ENCODE data around the gene FBXL17. TPM values are rescaled to one million over a fixed set of nuclear protein-coding genes. Genes with fewer than 3 reads are reported as not detected.

The FBXL17 gene
- polyA plus RNA-seq, 3 donors from 2014 or later = 2.8 to 8.5 (median 5.6) TPM

DNA sequence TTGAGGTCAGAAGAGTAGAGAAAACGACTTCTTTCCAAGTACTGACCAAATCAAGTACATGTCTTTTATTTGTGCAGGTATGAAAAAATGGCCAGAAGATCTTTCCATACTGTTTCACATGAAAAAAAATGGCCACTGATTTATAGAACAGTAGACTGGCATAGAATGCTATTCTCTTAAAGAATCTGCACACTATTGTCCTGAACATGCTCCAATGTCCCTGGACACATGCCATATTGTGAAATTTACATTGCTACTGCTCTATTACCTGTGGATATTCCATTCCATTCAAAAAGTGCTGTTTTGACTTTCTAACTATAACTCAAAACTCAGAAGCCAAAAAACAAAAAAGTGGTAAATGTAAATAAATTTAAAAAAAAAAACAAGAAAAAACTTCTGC is 60.6 kb downstream of the FBXL17 start:
- Mint-ChIP-seq H3K27me3 (ENCODE audit: low read depth in 3 of 3) (peaks cover 0 to 1% (median 0%) of the 10 kb centered on the region in 3 donors), H3K36me3 (peaks cover 10 to 19% (median 16%) of the 10 kb centered on the region in 3 donors), H3K4me3 (no peak overlapping the region), H3K27ac (no peak overlapping the region), H3K4me1 (peaks cover 2 to 10% of the 10 kb centered on the region in 2 donors), H3K9me3 (no peaks in the 10 kb centered on the region)
- DNase-seq = no peak

DNA sequence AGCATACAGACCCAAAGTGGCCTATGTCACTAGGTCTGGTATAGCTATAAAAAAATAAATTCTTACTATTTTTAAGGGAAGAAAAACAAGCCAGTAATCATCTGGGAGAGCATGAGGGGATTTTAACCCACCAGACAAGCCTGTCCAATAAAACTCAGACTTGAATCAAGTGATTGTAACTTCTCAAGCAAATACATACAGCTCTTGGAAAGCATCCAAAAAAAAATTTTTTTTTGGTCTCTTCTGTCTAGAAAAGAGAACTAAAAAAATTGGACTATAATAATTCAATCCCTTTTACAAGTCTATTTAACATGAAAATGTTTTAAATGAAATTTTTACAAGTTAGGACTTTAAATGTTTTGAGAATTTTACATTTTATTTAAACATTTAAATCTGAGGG is 61.7 kb downstream of the FBXL17 start:
- Mint-ChIP-seq H3K4me3 (no peak overlapping the region), H3K27me3 (ENCODE audit: low read depth in 3 of 3) (peaks cover 0 to 1% (median 0%) of the 10 kb centered on the region in 3 donors), H3K4me1 (no peaks in the 10 kb centered on the region), H3K9me3 (no peaks in the 10 kb centered on the region), H3K27ac (no peak overlapping the region), H3K36me3 (peaks cover 5 to 10% (median 8%) of the 10 kb centered on the region in 3 donors)
- DNase-seq = no peak

DNA sequence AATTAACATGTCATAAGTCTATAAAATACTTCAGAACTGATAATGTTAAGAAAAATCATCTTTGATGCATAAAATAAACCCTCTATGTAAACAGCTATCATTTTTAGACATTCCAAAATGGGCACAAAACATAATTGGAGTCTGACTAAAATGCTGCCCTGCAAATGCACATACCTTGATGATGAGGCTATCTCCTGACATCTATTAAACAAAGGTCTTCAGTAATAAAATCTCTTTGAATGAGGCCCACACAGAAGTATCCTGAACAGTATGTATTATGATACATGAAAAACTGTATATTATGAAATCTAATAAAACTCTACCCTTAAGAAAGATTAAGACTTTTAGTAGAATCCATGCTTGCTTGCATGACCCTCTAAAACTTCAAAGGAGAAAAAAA is 66.1 kb downstream of the FBXL17 start:
- DNase-seq = no peak
- Mint-ChIP-seq H3K36me3 (peaks cover 0 to 4% (median 0%) of the 10 kb centered on the region in 3 donors), H3K4me1 (peaks cover 0 to 4% of the 10 kb centered on the region in 2 donors), H3K9me3 (no peaks in the 10 kb centered on the region), H3K4me3 (no peak overlapping the region), H3K27me3 (ENCODE audit: low read depth in 3 of 3) (no peaks in the 10 kb centered on the region), H3K27ac (peak overlapping the region in 1 of 6 donors; percentile 67)

DNA sequence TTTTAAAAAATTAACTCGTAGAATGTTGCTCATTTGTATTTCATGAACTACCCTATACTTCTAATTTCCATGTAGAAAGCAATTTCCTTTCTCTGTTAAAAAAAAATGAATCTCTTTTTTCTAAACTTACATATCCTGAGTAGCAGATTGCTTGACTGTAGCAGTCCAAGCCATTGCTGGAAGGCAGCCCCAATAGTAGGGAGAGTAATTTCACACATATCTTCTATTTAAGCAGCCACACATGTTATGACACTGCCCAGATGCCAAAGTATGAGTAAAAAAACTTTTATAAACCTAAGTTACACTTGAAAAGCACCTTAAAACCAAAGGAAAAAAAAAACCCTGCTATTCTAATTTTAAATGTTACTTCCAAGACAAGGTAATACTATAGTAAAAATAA is 69.6 kb downstream of the FBXL17 start:
- H3K27me3 Mint-ChIP-seq (ENCODE audit: low read depth in 3 of 3) = no peaks in the 10 kb centered on the region
- peaks cover 0 to 4% of the 10 kb centered on the region in 2 donors for H3K4me1 Mint-ChIP-seq
- no peak overlapping the region for H3K4me3 Mint-ChIP-seq
- DNase-seq = no peak
- H3K27ac Mint-ChIP-seq = no peak overlapping the region
- no peaks in the 10 kb centered on the region for H3K36me3 Mint-ChIP-seq
- H3K9me3 Mint-ChIP-seq = no peaks in the 10 kb centered on the region

DNA sequence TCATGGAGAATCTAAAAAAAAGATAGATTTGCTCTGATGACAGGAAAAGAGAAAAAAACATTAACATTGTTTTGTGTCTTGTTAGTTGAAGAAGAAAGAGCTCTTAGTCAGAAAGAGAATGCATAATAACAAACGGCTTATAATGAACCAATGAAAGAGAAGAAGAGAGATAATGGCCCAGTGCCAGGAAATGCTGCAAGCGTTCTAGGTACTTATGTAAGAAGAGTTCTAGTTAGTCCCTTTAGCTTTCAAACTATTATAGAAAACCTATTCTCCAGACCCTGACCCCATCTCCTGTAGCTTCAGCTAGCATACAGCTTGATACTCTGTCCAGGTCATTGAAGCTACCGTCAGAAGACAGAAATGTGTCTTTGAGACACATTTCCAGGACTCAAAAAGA is 70.2 kb downstream of the FBXL17 start:
- no peak for DNase-seq
- Mint-ChIP-seq H3K36me3 (no peaks in the 10 kb centered on the region), H3K4me1 (peaks cover 0 to 4% of the 10 kb centered on the region in 2 donors)

DNA sequence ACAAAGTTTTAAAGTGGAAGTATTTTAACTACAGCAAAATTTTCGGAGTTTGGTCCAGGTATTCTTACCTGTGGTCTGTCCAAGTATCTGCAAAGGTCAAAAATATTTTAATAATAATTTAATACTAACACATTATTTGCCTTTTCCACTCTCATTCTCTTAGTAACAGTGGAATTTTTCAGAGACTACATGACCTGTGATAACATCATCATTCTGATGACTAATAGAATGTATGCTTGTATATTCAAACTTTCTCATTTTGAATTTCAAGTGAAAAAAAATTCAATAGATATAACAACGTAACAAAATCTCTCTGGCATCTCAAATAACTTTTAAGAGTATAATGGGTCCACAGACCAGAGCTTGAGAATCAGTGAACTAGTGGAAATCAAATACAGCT is 78.3 kb downstream of the FBXL17 start:
- H3K9me3 Mint-ChIP-seq = no peaks in the 10 kb centered on the region
- DNase-seq = no peak
- peaks cover 2 to 16% of the 10 kb centered on the region in 2 donors for H3K4me1 Mint-ChIP-seq
- no peaks in the 10 kb centered on the region for H3K36me3 Mint-ChIP-seq
- H3K4me3 Mint-ChIP-seq = no peak overlapping the region
- H3K27ac Mint-ChIP-seq = no peak overlapping the region
- H3K27me3 Mint-ChIP-seq (ENCODE audit: low read depth in 3 of 3) = no peaks in the 10 kb centered on the region

More for the DNA sequence above, 70.2 kb downstream of the FBXL17 start:
- H3K27me3 Mint-ChIP-seq (ENCODE audit: low read depth in 3 of 3) = no peaks in the 10 kb centered on the region
- no peak overlapping the region for H3K27ac Mint-ChIP-seq
- H3K9me3 Mint-ChIP-seq = no peaks in the 10 kb centered on the region
- no peak overlapping the region for H3K4me3 Mint-ChIP-seq

DNA sequence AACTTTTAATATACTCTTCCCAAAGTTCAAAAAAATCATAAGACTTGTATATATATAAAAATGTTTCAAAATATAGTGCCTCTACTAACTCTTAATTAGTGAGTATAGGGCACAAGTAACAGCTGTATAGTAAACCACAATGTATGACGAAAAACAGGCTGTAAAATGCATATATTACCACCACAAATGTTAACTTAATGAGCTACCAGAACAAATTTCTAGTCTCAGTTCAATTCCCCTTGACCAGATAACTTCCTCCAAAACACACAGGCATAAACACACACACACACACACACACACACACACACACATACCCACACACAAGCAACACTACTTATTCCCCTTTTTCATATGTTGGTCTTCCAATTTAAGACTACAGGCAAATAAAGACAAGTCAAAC is 78.8 kb downstream of the FBXL17 start:
- Mint-ChIP-seq H3K27ac (no peak overlapping the region), H3K27me3 (ENCODE audit: low read depth in 3 of 3) (no peaks in the 10 kb centered on the region), H3K36me3 (no peaks in the 10 kb centered on the region), H3K4me3 (no peak overlapping the region), H3K4me1 (peaks cover 5 to 22% of the 10 kb centered on the region in 2 donors), H3K9me3 (no peaks in the 10 kb centered on the region)
- no peak for DNase-seq

DNA sequence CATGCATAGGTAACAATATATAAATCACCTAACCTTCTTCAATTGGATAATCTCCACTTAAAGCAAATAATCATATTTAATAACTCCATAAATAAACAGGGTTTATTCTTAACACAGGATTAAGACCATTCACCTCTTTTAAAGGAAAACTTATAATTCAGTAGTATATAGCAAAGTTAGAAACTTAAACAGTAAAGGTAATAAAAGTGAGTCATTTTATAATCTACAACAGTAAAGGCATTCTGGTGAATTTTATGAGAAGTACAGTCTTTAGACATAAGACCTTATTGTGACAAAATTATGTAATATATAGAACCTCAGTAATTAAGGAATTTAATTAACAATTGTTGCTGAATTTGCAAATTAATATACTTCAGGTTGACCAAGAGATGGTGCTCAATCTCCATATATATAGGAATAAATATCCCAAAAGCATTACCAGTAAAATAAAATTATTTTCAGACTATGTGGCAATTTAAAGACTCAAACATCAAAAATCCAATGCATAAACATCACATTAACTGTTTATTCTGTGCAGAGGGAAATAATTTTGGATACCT is 84.8 kb downstream of the FBXL17 start:
- Mint-ChIP-seq H3K4me3 (no peak overlapping the region), H3K4me1 (peaks cover 4 to 12% of the 10 kb centered on the region in 2 donors), H3K9me3 (no peaks in the 10 kb centered on the region), H3K27ac (no peak overlapping the region), H3K36me3 (peaks cover 0 to 3% (median 3%) of the 10 kb centered on the region in 3 donors), H3K27me3 (ENCODE audit: low read depth in 3 of 3) (no peaks in the 10 kb centered on the region)
- DNase-seq = no peak

DNA sequence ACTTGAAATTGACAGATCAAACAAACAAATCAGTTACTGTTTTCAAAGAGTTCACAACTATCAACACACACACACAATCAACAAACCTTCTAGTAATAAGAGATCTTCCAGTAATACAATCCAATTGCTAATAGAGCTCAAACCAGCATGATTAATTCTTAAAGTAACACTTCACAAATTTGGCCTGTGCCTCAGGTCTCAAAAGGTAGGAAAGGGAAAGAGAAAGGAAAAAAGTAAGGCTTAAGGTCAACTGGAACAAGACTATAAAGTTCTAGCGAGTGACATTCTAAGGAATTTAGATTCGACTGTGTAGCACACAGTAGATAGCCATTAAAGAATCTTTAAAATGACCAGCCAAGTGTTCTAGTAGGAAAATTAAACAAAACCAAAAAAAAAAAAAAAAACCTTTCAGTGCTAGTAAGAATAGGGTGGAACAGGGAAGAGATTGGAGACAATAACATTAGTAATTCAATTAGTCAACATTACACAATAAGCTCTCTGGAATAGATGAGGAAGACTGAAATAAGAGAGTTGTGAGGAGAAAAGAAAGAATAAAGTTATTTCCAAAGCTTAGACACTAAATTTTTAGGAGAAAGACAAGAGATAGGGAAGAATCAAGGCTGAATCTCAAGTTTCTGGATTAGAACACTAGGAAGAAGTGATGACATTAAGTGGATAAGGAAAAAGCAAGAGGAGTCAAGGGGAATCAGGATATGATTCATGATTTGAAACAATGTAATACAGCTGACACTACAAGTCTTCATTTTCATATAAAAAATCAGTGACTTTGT is 86.1 kb downstream of the FBXL17 start:
- H3K27ac Mint-ChIP-seq = no peak overlapping the region
- peaks cover 0 to 3% (median 3%) of the 10 kb centered on the region in 3 donors for H3K36me3 Mint-ChIP-seq
- no peak for DNase-seq
- no peaks in the 10 kb centered on the region for H3K27me3 Mint-ChIP-seq (ENCODE audit: low read depth in 3 of 3)
- H3K4me3 Mint-ChIP-seq = no peak overlapping the region
- H3K9me3 Mint-ChIP-seq = no peaks in the 10 kb centered on the region
- peaks cover 4 to 12% of the 10 kb centered on the region in 2 donors for H3K4me1 Mint-ChIP-seq

DNA sequence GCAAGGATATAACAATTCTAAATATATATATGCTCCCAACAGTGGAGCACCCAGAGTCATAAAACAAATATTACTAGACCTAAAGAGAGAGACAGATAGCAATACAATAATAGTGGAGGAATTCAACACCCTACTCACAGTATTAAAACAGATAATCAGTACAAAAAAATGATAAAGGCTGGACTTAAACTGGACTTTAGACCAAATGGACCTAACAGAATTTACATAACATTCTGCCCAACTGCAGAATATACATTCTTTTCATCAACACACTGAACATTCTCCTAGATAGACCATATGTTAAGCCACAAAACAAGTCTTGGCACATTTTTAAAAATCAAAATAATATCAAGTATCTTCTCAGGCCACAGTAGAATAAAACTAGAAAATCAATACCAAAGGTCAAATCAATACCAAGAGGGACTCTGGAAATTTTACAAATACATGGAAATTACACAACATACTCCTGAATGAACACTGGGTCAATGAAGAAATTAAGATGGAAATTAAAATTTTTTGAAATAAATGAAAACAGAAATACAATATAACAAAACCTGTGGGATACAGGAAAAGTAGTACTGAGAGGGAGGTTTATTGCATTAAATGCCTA is 100.8 kb downstream of the FBXL17 start:
- no peaks in the 10 kb centered on the region for H3K27me3 Mint-ChIP-seq (ENCODE audit: low read depth in 3 of 3)
- peaks cover 19 to 43% of the 10 kb centered on the region in 2 donors for H3K4me1 Mint-ChIP-seq
- peaks cover 16 to 28% (median 27%) of the 10 kb centered on the region in 3 donors for H3K36me3 Mint-ChIP-seq
- DNase-seq = no peak
- H3K4me3 Mint-ChIP-seq = no peak overlapping the region
- H3K27ac Mint-ChIP-seq = no peak overlapping the region
- H3K9me3 Mint-ChIP-seq = peaks cover 5 to 15% (median 7%) of the 10 kb centered on the region in 6 donors

DNA sequence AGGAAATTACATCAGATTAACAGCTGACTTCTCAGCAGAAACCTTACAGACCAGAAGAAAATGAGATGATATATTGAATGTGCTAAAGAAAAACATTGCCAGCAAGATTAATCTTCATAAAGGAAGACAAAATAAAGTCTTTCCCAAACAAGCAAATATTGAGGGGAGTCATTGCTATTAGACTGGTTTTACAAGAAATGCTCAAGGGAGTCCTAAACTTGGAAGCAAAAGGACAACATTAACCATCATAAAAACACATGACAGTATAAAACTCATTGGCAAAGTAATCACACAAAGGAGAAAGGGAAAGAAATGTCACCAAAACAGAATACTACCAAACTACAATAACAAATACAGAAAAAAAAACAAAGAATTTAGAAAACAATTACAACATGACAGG is 101.7 kb downstream of the FBXL17 start:
- no peak overlapping the region for H3K27ac Mint-ChIP-seq
- H3K9me3 Mint-ChIP-seq = peaks cover 5 to 15% (median 7%) of the 10 kb centered on the region in 6 donors
- no peak for DNase-seq
- H3K4me1 Mint-ChIP-seq = peaks cover 20 to 49% of the 10 kb centered on the region in 2 donors
- no peaks in the 10 kb centered on the region for H3K27me3 Mint-ChIP-seq (ENCODE audit: low read depth in 3 of 3)
- peaks cover 16 to 24% (median 23%) of the 10 kb centered on the region in 3 donors for H3K36me3 Mint-ChIP-seq
- H3K4me3 Mint-ChIP-seq = no peak overlapping the region

DNA sequence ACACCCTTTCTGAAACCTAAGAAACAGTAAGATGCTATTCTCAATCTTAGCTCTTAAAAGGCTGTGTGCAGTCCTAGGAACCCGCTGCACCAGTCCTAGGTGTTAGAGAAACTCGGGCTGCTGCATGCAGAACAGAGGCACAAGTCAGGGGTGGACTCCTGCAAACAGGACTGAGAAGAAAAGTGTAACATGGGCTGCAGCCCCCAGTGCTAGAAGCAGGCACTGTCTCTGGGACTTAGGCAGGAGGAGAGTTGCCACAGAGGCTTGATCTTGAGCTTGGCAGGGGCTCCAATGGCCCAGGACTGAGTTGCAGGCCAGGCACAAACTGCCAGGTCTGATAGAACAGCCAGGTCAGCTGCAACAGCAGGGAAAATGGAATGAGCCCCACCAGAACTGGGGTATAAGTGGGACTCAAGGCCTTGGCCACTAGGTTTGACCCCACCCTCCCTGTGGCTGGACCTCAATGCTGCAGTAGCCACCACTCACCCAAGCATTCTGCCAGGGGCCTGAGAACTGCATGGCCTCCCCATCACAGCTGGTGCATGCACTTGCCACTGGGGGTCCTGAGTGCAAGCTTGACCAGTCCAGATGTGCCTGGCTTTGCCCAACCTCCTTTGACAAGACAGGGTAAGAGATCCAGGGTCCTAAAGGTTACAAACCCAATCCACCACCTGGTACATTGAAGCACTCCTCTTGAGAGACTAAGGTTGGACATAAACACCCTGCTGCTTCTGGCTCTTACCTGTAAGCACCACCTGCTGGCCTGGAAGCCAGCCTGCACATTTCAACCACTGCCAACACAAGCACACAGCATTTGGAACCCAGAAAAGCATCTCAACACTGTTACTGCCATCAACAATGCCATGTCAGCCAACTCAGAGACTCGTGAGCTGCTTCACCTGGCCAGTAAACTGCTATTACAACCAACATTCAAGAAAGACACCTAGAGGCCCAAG is 103.3 kb downstream of the FBXL17 start:
- H3K27ac Mint-ChIP-seq = peak overlapping the region in 2 of 6 donors; percentile 17 to 22
- no peak for DNase-seq
- H3K36me3 Mint-ChIP-seq = peaks cover 14 to 16% (median 15%) of the 10 kb centered on the region in 3 donors
- H3K27me3 Mint-ChIP-seq (ENCODE audit: low read depth in 3 of 3) = no peaks in the 10 kb centered on the region
- H3K9me3 Mint-ChIP-seq = peaks cover 5 to 15% (median 7%) of the 10 kb centered on the region in 6 donors
- H3K4me3 Mint-ChIP-seq = no peak overlapping the region
- peaks cover 18 to 53% of the 10 kb centered on the region in 2 donors for H3K4me1 Mint-ChIP-seq

All from immature natural killer cell (primary cell).